ENCODE results near the gene MEIOSIN.

GRCh38 chr19:45757695-45758094, 24.5 kb downstream of the MEIOSIN start:
- no peak for TF ChIP-seq CTCF (IDR thresholded peaks at IDR 0.05)
- TF ChIP-seq EZH2 (IDR thresholded peaks at IDR 0.05; ENCODE audit: borderline replicate concordance, insufficient read depth, low read depth, low read length, poor library complexity, severe bottlenecking): no peak

Data from B cell (primary cell).